ENCODE data around the gene ABCC4.

- TF ChIP-seq, protein P1, sequence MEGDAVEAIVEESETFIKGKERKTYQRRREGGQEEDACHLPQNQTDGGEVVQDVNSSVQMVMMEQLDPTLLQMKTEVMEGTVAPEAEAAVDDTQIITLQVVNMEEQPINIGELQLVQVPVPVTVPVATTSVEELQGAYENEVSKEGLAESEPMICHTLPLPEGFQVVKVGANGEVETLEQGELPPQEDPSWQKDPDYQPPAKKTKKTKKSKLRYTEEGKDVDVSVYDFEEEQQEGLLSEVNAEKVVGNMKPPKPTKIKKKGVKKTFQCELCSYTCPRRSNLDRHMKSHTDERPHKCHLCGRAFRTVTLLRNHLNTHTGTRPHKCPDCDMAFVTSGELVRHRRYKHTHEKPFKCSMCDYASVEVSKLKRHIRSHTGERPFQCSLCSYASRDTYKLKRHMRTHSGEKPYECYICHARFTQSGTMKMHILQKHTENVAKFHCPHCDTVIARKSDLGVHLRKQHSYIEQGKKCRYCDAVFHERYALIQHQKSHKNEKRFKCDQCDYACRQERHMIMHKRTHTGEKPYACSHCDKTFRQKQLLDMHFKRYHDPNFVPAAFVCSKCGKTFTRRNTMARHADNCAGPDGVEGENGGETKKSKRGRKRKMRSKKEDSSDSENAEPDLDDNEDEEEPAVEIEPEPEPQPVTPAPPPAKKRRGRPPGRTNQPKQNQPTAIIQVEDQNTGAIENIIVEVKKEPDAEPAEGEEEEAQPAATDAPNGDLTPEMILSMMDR (conservative IDR thresholded peaks at IDR 0.05; ENCODE audit: low read depth, low read length), result no peak
- no peak for TF ChIP-seq EZH2phosphoT487 (IDR thresholded peaks at IDR 0.05; ENCODE audit: borderline replicate concordance, low read length)
Measured at GRCh38 chr13:95276037-95276505, 25.2 kb downstream of the ABCC4 start.

Measured in PC-3 (cell line).